ENCODE data around the gene RAD51.

DNA sequence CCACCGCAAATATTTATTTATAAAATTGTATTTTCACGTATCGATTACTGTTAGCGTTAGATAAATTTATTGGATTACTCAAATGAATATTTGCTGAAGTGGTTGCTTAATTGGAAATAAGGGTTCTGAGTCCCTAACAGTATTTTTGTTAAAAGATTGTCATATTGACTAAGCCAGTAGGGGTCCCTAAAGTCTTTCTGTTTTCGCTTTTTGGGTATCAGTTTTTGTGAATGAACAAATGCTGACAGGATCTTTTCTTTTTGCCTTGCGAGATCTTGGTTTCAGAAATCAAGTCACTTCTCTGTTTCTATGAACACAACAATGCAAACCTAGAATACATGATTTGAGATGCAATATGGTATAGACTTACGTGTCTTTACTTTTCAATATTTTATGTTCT lies 7.1 kb downstream of the RAD51 start:
- TF ChIP-seq, protein P1, sequence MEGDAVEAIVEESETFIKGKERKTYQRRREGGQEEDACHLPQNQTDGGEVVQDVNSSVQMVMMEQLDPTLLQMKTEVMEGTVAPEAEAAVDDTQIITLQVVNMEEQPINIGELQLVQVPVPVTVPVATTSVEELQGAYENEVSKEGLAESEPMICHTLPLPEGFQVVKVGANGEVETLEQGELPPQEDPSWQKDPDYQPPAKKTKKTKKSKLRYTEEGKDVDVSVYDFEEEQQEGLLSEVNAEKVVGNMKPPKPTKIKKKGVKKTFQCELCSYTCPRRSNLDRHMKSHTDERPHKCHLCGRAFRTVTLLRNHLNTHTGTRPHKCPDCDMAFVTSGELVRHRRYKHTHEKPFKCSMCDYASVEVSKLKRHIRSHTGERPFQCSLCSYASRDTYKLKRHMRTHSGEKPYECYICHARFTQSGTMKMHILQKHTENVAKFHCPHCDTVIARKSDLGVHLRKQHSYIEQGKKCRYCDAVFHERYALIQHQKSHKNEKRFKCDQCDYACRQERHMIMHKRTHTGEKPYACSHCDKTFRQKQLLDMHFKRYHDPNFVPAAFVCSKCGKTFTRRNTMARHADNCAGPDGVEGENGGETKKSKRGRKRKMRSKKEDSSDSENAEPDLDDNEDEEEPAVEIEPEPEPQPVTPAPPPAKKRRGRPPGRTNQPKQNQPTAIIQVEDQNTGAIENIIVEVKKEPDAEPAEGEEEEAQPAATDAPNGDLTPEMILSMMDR (IDR thresholded peaks at IDR 0.05): no peak
- no peak for TF ChIP-seq POLR2A (IDR thresholded peaks at IDR 0.05)
